ENCODE measurements around the gene UNC93B1.
A peak's percentile ranks its signal among the peaks of the same experiment; 100 is the strongest.

UNC93B1 gene

DNA sequence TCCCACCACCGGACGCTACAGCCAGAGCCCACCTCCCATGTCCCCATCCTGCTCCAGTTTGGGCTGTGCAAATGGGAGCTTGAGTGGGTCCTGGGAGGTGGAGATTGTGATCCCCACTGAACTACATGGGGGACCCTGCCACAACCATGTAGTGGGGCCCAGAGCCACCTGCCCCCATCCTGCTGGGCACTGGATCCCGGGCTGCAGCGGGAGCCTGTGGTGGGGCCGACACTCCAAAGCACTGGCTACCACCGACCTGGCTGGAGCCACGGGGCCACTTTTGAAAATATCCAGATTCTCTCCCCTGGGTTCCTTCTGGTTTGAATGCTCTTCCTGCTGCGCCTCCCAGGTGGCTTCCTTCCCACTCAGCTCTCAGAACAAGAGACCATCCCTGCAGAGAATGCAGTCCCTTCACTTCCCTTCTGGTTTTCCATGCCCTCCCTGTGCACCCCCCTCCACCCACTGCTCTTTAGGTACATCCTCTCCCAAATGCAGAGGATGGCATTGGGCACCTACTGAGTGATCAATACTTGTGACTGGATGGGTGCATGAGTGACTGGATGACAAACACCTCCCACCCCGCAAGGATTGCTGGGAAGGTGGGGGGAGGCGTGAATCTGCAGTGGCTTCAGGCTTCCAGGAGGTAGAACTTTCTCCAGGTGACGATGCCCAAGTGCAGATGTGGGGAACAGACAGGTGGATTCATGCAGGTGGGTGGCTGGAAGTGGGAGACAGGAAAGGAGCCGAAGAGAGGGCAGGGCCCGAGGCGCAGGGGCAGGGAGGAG, 846 bp upstream of the UNC93B1 start:
- no peak overlapping the region for H3K4me3 ChIP-seq (ENCODE audit: low read length)
- no peak for DNase-seq (ENCODE audit: low read depth)
- TF ChIP-seq, protein P1, sequence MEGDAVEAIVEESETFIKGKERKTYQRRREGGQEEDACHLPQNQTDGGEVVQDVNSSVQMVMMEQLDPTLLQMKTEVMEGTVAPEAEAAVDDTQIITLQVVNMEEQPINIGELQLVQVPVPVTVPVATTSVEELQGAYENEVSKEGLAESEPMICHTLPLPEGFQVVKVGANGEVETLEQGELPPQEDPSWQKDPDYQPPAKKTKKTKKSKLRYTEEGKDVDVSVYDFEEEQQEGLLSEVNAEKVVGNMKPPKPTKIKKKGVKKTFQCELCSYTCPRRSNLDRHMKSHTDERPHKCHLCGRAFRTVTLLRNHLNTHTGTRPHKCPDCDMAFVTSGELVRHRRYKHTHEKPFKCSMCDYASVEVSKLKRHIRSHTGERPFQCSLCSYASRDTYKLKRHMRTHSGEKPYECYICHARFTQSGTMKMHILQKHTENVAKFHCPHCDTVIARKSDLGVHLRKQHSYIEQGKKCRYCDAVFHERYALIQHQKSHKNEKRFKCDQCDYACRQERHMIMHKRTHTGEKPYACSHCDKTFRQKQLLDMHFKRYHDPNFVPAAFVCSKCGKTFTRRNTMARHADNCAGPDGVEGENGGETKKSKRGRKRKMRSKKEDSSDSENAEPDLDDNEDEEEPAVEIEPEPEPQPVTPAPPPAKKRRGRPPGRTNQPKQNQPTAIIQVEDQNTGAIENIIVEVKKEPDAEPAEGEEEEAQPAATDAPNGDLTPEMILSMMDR (conservative IDR thresholded peaks at IDR 0.05; ENCODE audit: low read depth, low read length) = no peak

DNA sequence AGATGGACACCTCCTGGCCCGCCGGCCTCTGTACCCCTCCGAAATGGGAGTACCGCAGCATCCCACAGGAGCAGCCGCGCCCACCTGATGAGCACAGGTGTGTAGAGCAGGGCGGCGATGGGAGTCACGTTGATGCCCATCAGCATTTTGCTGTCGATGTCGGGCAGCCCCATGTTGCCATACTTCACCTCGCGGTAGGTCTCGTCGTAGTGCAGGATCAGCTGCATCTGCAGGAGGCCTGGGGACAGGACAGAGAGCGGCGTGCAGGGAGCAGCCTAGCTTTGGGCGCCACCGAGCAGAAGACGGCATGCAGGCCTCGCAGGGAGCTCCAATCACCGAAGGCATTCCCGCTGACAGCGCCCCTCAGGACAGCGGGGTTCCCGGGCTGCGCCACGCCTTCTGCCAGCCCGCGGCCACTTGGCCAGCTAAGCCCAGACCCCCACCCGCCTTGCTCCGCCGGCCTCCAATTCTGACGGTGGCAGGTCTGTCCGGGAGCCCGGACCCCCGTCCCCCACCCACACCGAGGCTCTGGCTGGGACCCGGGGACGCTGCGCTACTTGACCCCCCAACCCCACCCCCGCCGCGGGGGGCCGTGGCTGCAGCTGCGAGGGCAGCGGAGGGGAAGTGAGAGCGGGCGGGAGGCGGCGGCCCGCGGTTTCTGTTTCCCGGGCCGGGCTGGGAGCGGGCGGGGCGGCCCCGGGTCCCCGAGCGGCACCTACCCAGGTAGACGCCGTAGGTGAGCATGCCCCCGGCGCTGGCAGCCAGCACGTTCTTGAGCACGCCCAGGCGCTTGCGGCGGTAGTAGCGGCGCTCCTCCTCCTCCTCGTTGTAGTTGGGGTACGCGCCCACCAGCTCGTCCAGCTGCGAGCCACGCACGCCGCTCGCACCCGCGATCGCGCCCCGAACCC, 705 bp downstream of the UNC93B1 start:
- H3K4me3 ChIP-seq (ENCODE audit: low read length) = peak overlapping the region; percentile 45

DNA sequence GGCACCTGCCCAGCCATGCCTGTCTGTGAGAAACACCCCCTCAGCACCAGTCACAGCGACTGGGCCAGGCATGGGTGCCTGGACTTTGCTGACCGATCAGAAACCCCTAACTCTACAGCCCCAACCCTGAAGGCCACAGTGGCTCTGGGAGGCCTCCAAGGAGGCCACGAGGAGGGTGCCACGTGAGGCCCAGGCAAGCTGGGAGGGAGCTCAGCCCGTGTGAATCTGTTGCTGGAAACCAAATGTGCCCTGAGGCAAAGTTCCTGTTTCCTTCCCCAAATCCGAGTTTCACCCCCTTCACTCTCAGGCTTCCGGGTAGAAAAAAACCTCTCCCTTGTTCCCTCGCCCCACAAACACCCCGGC, 1.3 kb downstream of the UNC93B1 start:
- TF ChIP-seq, protein P1 (conservative IDR thresholded peaks at IDR 0.05; ENCODE audit: low read depth, low read length) = no peak
- no peak for DNase-seq (ENCODE audit: low read depth)
- H3K4me3 ChIP-seq (ENCODE audit: low read length) = no peak overlapping the region

More for the DNA sequence above, 705 bp downstream of the UNC93B1 start:
- DNase-seq (ENCODE audit: low read depth) = no peak
- TF ChIP-seq, protein P1 (conservative IDR thresholded peaks at IDR 0.05; ENCODE audit: low read depth, low read length) = no peak

DNA sequence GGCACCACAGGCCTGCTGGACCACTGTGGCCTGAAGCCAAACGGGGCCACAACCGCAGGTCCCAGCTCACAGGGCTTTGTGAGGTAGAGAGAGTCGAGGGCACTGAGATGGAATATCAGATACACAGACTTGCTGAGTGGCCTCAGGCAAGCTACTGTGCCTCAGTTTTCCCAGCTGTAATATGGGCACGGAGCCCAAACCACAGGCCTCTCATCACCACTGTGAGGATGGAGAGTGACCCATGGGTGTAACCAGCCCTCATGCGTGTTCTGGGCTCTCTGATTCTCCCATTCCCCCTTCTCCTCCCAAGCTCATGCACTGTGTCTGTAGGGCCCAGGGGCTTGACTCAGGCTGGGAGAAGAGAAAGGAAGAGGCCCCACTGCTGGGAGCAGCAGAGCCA, 4.2 kb downstream of the UNC93B1 start:
- DNase-seq (ENCODE audit: low read depth) = no peak
- no peak overlapping the region for H3K4me3 ChIP-seq (ENCODE audit: low read length)
- TF ChIP-seq, protein P1 (conservative IDR thresholded peaks at IDR 0.05; ENCODE audit: low read depth, low read length) = no peak

DNA sequence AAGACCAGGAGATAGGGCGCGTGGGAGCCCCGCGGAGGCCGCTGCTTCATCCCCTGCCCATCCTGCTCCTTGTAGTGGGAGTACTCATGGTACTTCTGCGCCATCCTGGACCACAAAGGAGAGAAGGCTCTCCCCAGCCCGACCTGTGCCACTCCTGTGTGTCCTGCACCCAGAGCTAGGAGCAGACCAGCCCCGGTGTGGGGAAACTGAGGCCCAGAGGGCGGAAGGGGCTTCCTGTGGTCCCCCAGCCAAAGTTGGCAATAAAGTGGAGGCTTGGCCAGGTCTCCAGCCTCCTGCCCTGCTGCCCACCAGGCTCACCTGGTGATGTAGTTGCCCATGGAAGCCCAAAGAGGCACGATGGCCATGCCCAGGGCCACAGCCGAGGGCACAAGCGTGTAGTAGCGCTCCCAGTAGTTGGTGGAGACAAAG, 4.7 kb downstream of the UNC93B1 start:
- no peak overlapping the region for H3K4me3 ChIP-seq (ENCODE audit: low read length)
- no peak for DNase-seq (ENCODE audit: low read depth)
- TF ChIP-seq, protein P1 (conservative IDR thresholded peaks at IDR 0.05; ENCODE audit: low read depth, low read length) = no peak

DNA sequence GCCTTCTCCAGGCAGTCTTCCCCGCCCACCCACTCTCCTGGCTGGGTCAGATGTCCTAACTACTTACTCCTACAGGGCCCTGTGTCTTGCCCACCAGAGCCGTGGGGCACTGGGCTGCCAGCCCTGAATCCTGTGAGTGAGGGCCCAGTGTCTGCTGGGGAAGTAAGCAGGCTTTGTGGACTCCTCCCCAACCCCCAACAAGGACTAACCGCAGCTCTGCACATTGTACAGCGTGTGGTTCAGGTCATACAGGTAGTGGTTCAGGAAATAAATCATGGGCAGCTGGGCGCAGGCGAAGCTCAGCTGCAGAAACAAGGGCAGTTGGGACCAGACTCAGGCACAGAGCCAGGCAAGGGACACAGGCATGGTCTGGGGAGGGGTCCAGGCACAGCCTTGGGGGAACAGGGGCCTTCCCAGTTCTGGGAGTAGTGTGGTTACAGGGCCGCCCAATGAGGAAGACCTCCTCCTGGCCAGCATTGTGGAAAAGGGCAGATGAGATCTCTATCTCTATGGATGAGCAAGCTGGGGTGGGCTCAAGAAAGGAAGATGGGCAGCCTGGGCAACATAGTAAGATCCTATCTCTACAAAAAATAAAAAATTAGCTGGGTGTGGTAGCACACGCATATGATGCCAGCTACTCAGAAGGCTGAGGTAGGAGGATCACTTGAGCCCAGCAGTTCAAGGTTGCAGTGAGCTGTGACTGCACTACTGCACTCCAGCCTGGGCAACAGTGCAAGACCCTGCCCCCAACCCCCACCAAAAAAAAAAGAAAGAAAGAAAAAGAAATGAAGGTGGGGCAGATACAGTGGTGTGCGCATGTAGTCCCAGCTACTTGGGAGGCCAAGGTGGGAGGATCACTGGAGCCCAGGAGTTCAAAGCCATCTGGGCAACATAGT, 5.5 kb downstream of the UNC93B1 start:
- DNase-seq (ENCODE audit: low read depth) = no peak
- no peak overlapping the region for H3K4me3 ChIP-seq (ENCODE audit: low read length)
- TF ChIP-seq, protein P1 (conservative IDR thresholded peaks at IDR 0.05; ENCODE audit: low read depth, low read length) = no peak

All from retinal pigment epithelial cell (primary cell).